Measurements from ENCODE around the gene KLHDC9. TPM values are rescaled to one million over a fixed set of nuclear protein-coding genes. Genes with fewer than 3 reads are reported as not detected.

The KLHDC9 gene
- total and polyA plus RNA-seq, 2 donors (not counting 1 experiment from before 2014, with no cell fraction given) = 0.95 to 3.0 TPM

DNA sequence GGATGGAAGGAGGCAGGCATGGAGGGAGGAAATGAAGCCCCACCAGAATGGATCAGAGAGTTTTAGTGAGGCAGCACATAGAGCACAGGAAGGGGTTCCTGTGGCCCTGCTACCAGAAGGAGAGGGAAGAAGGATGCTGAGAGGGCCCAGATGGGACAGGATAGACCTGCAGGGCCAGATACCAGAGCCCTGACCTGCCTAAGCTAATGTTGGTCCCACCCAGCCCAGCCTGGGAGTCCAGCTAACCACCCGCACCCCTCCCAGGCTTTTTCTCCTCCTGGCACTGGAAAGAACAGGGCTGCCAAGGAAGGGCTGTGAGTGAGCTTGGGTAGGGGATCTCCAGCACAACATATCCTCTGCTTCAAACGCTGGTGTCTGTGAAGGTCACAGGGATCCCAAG is 15.7 kb upstream of the KLHDC9 start:
- H3K27ac ChIP-seq (ENCODE audit: insufficient read depth, low read length) = no peak overlapping the region
- no peaks in the 10 kb centered on the region for H3K27me3 ChIP-seq (ENCODE audit: control insufficient read depth, insufficient read depth, low read length)
- H3K36me3 ChIP-seq (ENCODE audit: control insufficient read depth, insufficient read depth, low read length) = no peaks in the 10 kb centered on the region
- TF ChIP-seq EZH2 (IDR thresholded peaks at IDR 0.05; ENCODE audit: low read length, missing control alignments) = no peak
- TF ChIP-seq, protein P1, sequence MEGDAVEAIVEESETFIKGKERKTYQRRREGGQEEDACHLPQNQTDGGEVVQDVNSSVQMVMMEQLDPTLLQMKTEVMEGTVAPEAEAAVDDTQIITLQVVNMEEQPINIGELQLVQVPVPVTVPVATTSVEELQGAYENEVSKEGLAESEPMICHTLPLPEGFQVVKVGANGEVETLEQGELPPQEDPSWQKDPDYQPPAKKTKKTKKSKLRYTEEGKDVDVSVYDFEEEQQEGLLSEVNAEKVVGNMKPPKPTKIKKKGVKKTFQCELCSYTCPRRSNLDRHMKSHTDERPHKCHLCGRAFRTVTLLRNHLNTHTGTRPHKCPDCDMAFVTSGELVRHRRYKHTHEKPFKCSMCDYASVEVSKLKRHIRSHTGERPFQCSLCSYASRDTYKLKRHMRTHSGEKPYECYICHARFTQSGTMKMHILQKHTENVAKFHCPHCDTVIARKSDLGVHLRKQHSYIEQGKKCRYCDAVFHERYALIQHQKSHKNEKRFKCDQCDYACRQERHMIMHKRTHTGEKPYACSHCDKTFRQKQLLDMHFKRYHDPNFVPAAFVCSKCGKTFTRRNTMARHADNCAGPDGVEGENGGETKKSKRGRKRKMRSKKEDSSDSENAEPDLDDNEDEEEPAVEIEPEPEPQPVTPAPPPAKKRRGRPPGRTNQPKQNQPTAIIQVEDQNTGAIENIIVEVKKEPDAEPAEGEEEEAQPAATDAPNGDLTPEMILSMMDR (conservative IDR thresholded peaks at IDR 0.05 in 1 of 2, IDR thresholded peaks at IDR 0.05 in 1 of 2; ENCODE audit: low read depth in 1 of 2, low read length in 2 of 2) = no peak
- H3K4me2 ChIP-seq (ENCODE audit: extremely low read depth, insufficient read depth, low read length) = no peak overlapping the region
- no peak overlapping the region for H3K4me3 ChIP-seq (replicated peaks in 1 of 4; ENCODE audit: control extremely low read depth in 1 of 4, insufficient read depth in 1 of 4, low read depth in 3 of 4, low read length in 4 of 4)
- no peak overlapping the region for H3K9ac ChIP-seq (ENCODE audit: insufficient read depth, low read length)
- H3K79me2 ChIP-seq (ENCODE audit: control insufficient read depth, insufficient read depth, low read length) = no peaks in the 10 kb centered on the region
- DNase-seq (ENCODE audit: low read depth in 2 of 2) = no peak
- H4K20me1 ChIP-seq (ENCODE audit: control insufficient read depth, extremely low read depth, insufficient read depth, low read length) = no peaks in the 10 kb centered on the region
- H3K9me3 ChIP-seq (ENCODE audit: control insufficient read depth, insufficient read depth, low read depth, low read length) = no peaks in the 10 kb centered on the region
- H3K4me1 ChIP-seq (ENCODE audit: control insufficient read depth, extremely low read depth, insufficient read depth, low read length) = peaks cover 19% of the 10 kb centered on the region
- no peak overlapping the region for H2AFZ ChIP-seq (ENCODE audit: low read length)

DNA sequence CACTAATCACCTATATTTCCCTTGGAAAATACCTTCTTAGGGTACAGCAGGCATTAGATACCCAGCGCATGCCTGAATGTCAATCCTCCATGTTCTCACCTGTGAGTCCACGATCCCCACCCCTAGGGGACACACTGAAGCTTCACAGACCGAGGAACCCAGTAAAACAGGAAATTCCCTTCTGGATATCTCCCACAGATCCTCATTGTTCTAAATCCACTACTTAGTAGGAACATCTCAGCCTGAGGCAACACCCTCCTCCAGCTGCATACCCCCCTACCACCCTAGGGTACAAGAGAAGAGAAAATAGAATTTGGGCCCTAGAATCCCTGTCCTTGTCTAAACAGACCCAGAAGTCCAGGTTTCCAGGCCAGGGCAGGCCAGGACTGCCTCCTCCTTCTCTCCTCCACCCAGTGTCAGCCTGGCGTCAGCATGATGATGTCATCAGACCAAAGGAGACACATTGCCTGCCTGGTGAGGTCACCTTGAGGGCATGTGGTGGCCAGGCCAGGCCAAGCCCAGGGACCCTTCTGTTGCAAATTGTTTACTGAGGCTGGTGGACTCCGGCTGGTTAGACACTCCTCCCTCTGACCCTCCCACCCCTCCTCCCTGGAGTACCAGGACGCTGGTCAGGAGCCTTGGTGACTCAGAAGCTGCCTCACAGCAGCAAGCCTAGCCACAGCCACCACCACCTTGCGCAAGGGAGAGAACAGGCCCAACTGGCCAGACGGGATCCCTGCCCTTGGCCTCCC is 15.0 kb upstream of the KLHDC9 start:
- no peaks in the 10 kb centered on the region for H3K79me2 ChIP-seq (ENCODE audit: control insufficient read depth, insufficient read depth, low read length)
- no peak for TF ChIP-seq EZH2 (IDR thresholded peaks at IDR 0.05; ENCODE audit: low read length, missing control alignments)
- TF ChIP-seq, protein P1 (conservative IDR thresholded peaks at IDR 0.05 in 1 of 2, IDR thresholded peaks at IDR 0.05 in 1 of 2; ENCODE audit: low read depth in 1 of 2, low read length in 2 of 2) = no peak
- H3K36me3 ChIP-seq (ENCODE audit: control insufficient read depth, insufficient read depth, low read length) = no peaks in the 10 kb centered on the region
- peak overlapping the region; percentile 44 for H3K9ac ChIP-seq (ENCODE audit: insufficient read depth, low read length)
- no peaks in the 10 kb centered on the region for H3K27me3 ChIP-seq (ENCODE audit: control insufficient read depth, insufficient read depth, low read length)
- no peak overlapping the region for H3K4me3 ChIP-seq (replicated peaks in 1 of 4; ENCODE audit: control extremely low read depth in 1 of 4, insufficient read depth in 1 of 4, low read depth in 3 of 4, low read length in 4 of 4)
- peaks cover 19% of the 10 kb centered on the region for H3K4me1 ChIP-seq (ENCODE audit: control insufficient read depth, extremely low read depth, insufficient read depth, low read length)
- H3K9me3 ChIP-seq (ENCODE audit: control insufficient read depth, insufficient read depth, low read depth, low read length) = no peaks in the 10 kb centered on the region
- no peaks in the 10 kb centered on the region for H4K20me1 ChIP-seq (ENCODE audit: control insufficient read depth, extremely low read depth, insufficient read depth, low read length)
- peak overlapping the region; percentile 91 for H2AFZ ChIP-seq (ENCODE audit: low read length)
- H3K4me2 ChIP-seq (ENCODE audit: extremely low read depth, insufficient read depth, low read length) = peak overlapping the region; percentile 44
- peak; percentile 93 to 96 for DNase-seq (ENCODE audit: low read depth in 2 of 2)
- peak overlapping the region; percentile 73 for H3K27ac ChIP-seq (ENCODE audit: insufficient read depth, low read length)

DNA sequence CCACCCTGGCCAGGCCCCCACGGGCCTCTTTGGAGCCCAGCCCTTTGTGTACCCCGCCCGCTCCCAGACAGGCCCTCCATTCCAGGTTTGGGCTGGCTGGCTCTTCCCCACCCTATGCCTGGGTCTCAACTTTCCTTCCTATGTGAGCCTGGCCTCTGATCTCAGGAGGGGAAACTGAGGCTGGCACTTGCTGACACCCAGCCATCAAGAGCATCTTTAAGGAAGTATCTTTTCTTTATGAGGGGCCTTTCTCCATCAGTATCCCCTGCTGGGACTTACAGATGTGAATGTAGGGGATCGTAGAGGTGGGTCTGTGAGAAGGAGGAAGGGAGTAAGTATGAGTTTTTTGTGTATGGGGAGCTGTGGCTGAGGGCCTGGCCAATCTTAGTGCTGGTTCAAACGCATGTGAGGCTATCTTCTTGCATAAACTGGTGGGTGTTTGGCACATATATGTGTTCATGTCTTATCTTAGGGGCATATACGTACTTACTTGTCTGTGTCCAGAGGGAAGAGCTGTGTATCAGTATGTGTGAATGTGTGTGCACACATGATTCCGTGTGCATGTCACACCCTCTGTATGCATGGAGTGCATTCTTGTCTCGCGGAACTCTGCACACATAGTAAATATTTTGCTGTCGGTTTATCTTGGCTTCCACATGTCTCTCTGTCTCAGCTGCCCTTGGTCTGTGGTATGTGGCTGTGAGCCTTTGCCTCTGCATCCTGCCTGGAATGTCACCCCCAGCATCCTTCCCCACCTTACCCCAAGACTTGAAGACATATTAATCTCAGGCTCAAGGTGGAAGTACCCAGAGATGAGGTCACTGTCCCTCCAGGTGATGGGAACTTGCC is 14.2 kb upstream of the KLHDC9 start:
- no peak for TF ChIP-seq EZH2 (IDR thresholded peaks at IDR 0.05; ENCODE audit: low read length, missing control alignments)
- TF ChIP-seq, protein P1 (conservative IDR thresholded peaks at IDR 0.05 in 1 of 2, IDR thresholded peaks at IDR 0.05 in 1 of 2; ENCODE audit: low read depth in 1 of 2, low read length in 2 of 2) = no peak
- Histone ChIP-seq H3K4me2 (ENCODE audit: extremely low read depth, insufficient read depth, low read length) (no peak overlapping the region), H3K9ac (ENCODE audit: insufficient read depth, low read length) (peak overlapping the region; percentile 44), H3K9me3 (ENCODE audit: control insufficient read depth, insufficient read depth, low read depth, low read length) (no peaks in the 10 kb centered on the region), H3K4me1 (ENCODE audit: control insufficient read depth, extremely low read depth, insufficient read depth, low read length) (peaks cover 21% of the 10 kb centered on the region), H3K79me2 (ENCODE audit: control insufficient read depth, insufficient read depth, low read length) (no peaks in the 10 kb centered on the region), H3K36me3 (ENCODE audit: control insufficient read depth, insufficient read depth, low read length) (no peaks in the 10 kb centered on the region), H3K27me3 (ENCODE audit: control insufficient read depth, insufficient read depth, low read length) (no peaks in the 10 kb centered on the region), H4K20me1 (ENCODE audit: control insufficient read depth, extremely low read depth, insufficient read depth, low read length) (no peaks in the 10 kb centered on the region), H3K4me3 (replicated peaks in 1 of 4; ENCODE audit: control extremely low read depth in 1 of 4, insufficient read depth in 1 of 4, low read depth in 3 of 4, low read length in 4 of 4) (no peak overlapping the region), H3K27ac (ENCODE audit: insufficient read depth, low read length) (peak overlapping the region; percentile 67), H2AFZ (ENCODE audit: low read length) (peak overlapping the region; percentile 16)
- DNase-seq (ENCODE audit: low read depth in 2 of 2) = peak; percentile 19 to 59

All from fibroblast of lung (primary cell).